NCI-H82 treated with DMSO at 0.1 percent for 48 hours (cell line): ENCODE data around the gene GSTM2.
"Not testable (repeated sequence)": the region's sequence is repeated elsewhere in the genome, so short reads cannot be mapped to it uniquely, and the experiment has no call there.

Source experiments
- DNase-seq: peaks from one replicate; lab custom pipeline; 2025; ENCODE audit not compliant: unreplicated experiment; lab: John Stamatoyannopoulos, UW

The GSTM2 gene

DNA sequence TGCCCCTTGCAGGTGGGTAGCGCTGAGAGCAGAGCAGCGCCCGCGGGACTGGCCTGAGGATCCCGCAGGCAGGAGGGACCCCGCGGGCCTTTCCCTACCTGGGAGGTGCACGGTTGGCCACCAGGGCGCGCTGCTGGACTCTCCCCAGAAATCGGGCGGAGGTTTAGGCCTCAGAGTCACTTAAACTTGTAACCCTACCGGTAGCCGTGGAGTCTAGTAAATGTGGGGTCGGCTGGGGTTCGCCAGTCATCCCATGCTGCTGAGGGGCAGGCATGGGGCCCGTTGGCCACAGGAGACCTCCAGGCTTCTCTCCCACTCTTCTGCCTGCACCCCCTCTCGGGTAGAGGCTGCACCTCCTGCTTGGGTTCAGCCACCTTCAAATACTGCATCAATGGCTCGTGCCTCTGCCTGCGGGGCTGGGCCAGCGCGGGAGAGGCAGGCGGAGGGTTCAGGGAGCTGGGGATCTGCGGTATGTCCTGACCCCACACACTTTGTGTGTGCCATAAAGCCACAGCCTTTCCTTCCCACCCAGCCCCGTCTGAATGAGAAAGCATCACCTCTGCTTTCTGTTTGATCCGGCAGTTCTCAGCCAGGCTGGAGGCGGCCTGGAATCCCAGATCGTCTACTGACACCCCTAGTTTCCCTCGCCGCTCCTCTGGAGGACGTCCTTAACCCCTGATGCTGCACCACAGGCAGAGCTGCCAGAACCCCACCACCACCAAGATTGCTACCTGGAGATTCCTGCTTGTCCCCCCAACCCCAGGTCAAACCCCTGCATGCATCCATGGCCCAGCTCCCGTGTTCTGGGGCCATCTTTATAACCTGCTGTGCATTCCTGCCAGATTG, 24.2 kb upstream of the GSTM2 start:
- peak; percentile 50 for DNase-seq

DNA sequence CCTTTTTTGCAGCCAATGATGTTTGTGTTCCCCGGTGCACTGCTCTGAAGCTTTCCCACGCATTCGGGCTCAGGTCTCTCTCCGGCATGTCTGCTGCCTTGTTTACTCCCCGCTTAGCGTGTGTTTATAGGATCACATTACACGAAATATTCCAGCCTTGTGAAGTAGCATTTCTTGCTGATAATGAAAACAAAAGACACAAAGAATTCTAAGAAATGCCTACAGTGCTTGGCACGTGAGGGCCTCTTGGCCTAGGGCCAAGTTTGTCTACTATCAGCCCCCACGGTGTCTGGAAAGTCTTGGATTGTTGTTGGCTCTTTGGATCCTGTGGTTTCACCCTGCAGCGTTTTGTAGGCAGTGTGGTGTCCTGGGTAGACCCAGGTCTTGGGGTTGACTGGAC, 23.2 kb upstream of the GSTM2 start:
- no peak for DNase-seq

DNA sequence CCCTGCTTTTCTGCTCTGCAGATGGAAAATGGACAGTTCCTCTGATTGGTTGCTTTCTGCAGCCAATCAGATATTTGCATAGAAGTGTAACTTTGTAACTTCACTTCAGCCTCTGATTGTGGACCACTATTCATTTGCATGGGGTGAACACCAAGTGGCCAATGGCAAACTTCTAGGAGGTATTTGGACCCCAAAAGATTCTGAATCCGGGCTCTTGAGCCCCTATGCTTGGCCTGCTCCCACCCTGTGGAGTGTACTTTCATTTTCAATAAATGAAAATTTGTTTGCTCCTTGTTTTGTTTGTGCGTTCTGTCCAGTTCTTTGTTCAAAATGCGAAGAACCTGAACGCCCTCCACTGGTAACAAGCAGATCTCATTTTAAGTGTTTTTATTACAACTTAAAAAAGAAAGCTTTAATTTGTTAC, 18.4 kb upstream of the GSTM2 start:
- no peak for DNase-seq

DNA sequence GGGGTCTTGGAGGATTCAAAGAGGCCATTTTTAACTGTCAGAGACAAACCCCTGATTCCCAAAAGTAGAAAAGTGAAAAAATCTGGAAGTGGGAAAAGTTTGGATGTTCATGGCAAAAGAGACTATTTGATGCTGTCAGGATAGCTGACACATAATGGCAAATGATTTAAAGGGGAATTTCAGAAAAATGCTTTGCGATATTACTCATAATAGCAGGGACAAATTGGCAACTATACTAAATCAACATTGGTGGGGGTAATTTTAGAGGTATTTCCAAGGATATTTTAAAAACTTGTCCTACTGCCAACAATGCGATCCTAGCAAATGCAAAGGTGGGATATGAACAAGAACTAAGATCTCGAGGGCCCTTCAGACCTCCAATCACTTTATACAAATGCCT, 17.2 kb upstream of the GSTM2 start:
- DNase-seq = no peak

DNA sequence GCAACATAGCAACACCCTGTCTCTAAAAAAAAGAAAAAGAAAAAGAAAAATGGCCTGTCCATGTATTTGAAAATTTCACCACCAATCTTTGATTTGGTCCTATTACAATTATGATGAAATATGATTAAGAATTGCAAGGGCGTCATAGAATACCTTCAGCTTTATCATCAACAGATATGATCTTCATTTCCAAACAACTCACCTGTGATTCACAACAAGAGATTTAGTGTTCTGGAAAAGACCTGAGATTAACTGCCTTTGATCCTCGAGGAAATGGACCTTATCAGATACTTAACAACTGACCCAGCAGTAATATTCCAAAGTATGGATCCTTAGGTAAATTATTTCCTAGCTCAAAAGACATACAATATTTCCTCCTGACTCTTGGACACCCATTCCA, 15.5 kb upstream of the GSTM2 start:
- no peak for DNase-seq

DNA sequence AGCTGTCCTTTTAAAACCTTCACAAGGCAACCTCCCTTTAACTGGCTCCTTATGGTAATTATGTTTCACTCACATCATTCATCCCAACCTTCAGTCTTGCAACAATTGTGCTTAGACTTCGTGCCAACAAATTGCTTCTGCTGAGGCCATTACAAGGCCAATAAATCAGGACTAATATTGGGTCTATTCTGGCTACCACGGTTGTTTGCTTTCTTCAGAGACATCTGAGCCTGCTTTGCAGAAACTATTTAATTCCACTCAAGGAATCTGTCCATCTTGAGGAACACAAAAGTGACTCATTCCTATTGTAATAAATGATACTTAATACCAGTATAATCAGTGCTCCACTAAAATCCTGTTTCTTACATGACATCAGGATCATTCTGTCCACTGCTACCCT, 14.6 kb upstream of the GSTM2 start:
- no peak for DNase-seq

DNA sequence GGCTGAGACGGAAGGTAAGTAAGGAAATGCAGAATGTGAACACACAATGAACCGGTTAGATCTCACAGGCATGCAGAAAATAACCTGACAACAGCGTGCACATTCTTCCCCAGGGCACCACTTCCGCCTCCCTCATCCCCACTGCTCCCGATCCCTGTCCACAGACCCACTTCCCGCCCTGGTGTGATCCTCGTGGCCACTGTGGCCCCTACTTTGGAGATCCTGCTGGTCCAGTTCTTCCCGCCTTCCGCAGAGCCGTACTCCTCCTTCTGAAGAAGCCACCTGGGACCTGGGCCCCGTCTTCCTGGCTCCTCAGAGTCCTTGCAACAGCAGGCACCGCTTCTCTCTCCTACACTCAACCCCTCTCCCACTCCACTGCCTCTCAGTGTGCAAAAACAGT, 13.3 kb upstream of the GSTM2 start:
- DNase-seq = no peak

DNA sequence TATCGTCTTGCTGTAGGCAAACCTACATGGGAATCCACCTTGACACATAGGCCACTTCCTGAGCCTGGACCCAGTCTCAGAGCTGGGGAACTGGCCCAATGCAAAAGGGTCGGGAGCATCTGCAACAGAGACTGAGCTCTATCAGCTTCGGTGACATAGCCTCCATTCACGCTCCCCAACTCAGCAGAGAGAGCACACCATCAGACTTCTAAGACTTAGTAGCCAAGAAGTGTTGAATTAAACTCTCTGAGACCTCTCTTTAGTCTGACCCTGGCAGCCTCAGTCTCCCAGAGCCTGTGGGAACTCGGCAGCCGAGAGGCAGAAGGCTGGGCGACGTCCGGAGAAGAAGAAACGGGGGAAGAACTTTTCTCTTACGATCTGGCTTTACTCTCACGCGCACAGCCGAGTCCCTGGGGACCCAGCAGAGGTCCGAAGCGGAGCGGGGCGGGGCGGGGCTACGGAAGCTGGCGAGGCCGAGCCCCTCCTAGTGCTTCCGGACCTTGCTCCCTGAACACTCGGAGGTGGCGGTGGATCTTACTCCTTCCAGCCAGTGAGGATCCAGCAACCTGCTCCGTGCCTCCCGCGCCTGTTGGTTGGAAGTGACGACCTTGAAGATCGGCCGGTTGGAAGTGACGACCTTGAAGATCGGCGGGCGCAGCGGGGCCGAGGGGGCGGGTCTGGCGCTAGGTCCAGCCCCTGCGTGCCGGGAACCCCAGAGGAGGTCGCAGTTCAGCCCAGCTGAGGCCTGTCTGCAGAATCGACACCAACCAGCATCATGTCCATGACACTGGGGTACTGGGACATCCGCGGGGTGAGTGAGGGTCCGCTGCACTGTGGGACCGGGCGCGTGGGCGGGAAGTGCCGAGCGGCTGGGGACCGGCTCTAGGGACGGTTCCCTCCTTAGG, 12.0 kb upstream of the GSTM2 start, which contains the start of gene GSTM4:
TSS of gene GSTM4 (plus strand) at position 485 of the 905 bp plus-strand sequence. CDS start at position 776, 291 bp downstream.
- DNase-seq = peak; percentile 43

DNA sequence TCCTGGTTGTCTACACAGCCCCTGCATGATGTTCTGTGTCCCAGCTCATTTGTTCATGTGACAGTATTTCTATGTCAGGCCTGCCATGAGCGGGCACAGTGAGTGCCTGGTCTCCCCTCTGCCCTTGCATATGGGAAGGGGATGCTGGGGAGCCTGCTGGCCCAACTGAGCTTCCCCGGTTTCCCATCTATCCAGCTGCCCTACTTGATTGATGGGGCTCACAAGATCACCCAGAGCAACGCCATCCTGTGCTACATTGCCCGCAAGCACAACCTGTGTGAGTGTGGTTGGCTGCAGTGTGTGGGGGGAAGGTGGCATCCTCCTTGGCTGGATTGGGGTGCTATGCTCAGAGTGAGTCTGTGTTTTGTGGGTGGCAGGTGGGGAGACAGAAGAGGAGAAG, 10.5 kb upstream of the GSTM2 start:
- no peak for DNase-seq

DNA sequence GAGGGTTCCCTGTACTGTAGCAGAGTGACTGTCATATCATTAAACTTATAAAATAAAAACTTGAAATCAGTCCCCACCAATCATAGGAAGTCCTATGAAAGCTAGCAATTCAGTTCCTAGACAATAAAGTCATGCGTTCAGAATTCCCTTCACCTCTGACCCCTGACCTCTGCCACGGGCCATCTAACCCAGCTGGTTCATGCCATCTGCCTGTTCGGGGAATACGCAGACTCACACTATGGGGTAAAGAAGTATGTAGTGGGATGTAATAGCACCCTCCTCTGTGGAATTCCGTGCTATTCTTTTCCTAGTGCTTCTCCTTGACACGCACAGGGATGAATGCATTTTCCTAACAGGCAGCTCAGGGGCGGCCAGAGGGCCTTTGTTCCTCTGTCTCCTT, 9.9 kb upstream of the GSTM2 start:
- DNase-seq = no peak

DNA sequence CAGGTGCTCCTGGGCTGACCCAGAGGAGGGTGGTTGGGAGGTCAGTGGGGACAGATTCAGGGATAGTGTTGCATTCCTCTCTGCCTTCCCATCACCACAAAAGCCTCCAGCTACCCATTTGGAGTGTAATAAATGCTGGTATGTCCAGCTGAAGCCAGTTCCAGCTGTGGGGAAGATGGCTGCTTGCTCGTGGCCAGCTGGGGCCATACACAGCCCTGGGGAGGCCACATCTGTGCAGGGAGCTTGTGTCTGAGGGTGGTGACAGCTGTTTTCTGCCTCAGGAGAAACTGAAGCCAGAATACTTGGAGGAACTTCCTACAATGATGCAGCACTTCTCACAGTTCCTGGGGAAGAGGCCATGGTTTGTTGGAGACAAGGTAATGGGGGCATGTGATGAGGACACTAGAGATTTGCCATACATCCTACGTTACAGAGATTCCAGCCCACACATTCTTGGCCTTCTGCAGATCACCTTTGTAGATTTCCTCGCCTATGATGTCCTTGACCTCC, 9.3 kb upstream of the GSTM2 start:
- no peak for DNase-seq

DNA sequence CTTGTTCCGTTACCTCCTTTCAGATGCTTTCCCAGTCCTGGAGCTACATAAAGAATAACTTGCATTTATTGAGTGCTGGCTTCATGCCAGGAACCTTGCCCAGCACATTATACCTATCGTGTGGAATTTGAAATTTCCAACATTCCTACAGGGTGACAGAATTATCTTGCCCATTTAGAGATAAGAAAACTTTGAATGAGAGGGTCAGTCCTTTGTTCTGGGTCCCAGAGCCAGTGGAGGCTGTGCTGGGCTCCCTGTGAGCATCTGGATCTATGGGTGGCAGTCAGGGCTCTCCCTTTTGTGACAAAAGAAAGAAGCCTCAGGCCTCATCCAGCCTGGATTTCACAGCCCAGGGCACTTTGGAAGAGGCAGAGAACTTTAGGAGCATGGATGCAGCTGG, 8.7 kb upstream of the GSTM2 start:
- DNase-seq = no peak

DNA sequence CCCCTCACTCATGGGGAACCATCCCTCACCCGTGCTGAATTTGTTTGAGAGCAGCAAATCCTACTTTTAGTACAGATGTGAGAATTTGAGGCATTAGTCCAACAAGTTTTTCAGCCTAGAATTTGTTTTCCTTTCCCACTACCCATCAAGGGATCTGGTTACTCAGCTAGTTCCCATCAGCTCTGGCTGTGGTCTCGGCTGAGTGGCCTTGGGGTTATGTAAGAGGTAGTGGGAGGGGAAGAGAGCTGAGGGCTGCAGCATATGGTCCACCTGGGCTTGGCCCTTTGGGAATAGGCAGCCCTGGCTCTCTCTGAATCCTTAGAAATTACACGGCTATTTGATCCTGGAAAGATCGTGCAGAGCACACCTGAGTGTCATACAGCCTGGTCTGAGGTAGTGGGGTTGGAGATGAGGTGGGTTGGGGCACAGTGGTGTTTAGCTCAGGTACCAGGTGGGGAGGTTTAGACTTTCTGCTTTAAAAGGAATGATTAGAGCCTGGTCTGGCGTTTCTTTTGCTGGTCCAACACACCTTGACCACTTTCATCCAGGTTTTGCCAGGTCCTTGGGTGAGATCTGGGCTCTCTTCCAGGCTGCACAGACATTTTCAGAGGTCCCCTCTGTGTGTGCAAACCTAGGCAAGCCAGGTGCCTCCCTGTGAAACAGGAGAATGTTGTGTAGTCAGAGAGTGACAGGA, 7.7 kb upstream of the GSTM2 start:
- peak; percentile 48 for DNase-seq

DNA sequence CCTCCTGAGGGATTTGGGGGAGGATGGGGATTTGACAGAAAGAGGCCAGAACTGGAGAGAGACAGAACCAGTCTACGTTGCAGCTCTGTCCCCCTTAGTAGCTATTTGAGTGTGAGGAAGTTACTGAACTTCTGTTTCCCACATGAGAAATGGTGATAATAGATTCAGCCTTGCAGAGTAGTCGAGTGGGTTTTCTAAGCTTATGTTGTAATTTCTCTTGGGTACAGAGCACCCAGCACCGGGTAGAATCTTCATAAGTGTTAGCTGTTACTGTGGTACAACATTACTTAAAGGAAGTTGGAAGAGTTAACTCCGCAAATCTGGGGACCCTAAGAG, 7.2 kb upstream of the GSTM2 start:
- not testable (repeated sequence) for DNase-seq

DNA sequence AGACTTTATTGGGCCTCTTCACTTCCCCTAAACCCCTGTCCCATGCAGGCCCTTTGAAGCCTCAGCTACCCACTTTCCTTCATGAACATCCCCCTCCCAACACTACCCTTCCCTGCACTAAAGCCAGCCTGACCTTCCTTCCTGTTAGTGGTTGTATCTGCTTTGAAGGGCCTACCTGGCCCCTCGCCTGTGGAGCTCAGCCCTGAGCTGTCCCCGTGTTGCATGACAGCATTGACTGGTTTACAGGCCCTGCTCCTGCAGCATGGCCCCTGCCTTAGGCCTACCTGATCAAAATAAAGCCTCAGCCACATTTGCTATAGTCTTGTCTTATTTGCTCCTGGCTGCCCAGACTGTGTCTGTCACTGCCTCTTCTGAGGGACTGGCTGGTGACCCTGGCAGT, 6.5 kb upstream of the GSTM2 start:
- no peak for DNase-seq

DNA sequence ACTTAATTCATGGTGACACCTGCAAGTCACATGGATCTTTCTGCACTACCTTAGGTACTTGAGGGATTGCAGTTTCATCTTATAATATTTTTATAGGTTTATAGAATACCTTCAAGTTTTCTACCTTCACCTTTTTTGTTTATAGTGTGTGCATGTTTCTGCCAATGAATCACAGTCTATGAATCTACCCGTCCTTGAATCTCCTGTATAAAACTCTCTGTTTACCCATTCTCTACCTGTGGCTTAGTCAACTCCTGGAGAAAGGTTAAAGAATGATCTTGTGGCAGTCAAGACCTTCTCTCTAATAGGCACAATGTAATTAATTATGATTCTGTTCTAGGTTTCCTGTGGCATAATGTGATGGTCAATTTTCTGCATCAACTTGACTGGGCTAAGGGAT, 3.2 kb upstream of the GSTM2 start:
- no peak for DNase-seq

DNA sequence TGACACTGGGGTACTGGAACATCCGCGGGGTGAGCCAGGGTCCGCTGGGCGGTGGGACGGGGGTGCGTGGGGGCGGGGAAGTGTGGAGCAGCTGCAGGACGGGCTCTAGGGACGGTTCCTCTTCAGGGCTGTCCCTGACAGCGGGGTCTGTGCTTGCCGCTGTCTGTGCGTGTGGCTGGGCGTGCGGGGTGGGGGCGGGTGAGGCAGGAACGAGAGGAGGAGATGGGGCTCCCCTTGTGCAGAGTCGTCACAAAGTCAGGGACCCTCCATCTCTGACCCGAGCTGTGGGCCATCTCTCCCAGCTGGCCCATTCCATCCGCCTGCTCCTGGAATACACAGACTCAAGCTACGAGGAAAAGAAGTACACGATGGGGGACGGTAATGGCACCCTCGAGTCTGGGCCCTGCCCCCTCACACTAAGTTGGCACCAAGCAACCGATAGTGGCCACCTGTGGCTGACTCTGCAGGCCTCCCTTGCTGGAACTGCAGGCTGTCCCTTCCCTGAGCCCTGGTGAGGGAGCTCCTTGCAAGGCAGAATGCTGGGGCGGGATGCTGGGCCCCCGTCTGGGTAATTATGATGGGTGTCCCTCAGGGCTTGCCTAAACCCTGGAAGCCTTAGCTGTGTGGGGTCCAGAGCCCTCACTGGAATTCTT, 392 bp downstream of the GSTM2 start:
- no peak for DNase-seq

DNA sequence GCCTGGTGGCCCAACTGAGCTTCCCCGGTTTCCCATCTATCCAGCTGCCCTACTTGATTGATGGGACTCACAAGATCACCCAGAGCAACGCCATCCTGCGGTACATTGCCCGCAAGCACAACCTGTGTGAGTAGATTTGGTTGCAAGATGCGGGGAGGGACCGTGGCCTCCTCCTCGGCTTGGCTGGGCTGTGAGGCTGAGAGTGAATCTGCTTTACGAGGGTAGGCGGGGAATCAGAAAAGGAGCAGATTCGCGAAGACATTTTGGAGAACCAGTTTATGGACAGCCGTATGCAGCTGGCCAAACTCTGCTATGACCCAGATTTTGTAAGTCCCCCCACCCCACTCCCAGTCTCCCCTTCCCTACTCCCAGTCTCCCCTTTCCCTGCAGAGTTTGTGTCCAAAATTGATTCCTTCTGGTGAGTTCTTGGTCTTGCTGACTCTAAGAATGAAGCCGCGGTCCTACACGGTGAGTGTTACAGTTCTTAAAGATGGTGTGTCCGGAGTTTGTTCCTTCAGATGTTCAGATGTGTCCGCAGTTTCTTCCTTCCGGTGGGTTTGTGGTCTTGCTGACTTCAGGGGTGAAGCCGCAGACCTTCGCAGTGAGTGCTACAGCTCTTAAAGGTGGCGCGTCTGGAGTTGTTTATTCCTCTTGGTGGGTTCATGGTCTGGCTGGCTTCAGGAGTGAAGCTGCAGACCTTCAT, 1.5 kb downstream of the GSTM2 start:
- no peak for DNase-seq

DNA sequence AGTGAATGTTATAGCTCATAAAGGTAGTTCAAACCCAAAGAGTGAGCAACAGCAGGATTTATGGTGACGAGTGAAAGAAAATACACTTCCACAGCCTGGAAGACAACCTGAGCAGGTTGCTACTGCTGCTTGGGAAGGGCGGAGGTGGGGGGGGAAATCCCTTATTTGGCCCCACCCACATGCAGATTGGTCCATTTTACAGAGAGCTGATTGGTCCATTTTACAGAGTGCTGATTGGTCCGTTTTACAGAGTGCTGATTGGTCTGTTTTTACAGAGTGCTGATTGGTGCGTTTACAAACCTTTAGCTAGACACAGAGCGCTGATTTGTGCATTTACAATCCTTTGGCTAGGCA, 2.1 kb downstream of the GSTM2 start:
- not testable (repeated sequence) for DNase-seq

DNA sequence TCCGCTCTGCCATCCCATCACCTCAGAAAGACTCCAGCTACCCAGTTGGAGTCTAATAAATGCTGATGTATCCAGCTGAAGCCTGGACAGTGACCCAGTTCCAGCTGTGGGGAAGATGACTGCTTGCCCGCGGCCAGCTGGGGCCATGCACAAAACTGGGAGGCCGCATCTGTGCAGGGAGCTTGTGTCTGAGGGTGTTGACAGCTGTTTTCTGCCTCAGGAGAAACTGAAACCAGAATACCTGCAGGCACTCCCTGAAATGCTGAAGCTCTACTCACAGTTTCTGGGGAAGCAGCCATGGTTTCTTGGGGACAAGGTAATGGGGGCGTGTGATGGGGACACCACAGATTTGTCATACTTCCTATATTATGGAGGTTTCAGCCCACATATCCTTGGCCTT, 3.2 kb downstream of the GSTM2 start:
- DNase-seq = no peak
